VCaP (cell line): Measurements from ENCODE around the gene CDC14A.

ENCODE experiments used
- H3K27ac ChIP-seq: fragments of 450-650 bp; 2 replicates; pipeline ENCODE4 v1.5.1; 2017
- CTCF ChIP-seq: fragments of 450-650 bp; conservative IDR thresholded peaks from 2 replicates; pipeline ENCODE4 v1.5.1; 2017; ENCODE audit warnings: mild to moderate bottlenecking, moderate library complexity

Gene CDC14A

GRCh38 chr1:100309863-100310262 is 42.4 kb upstream of the CDC14A start:
- H3K27ac ChIP-seq: no peak overlapping the region
- no peak for TF ChIP-seq CTCF

GRCh38 chr1:100313382-100313781 is 38.9 kb upstream of the CDC14A start:
- TF ChIP-seq CTCF: no peak
- H3K27ac ChIP-seq: no peak overlapping the region

GRCh38 chr1:100316622-100317021 is 35.7 kb upstream of the CDC14A start:
- TF ChIP-seq CTCF: no peak
- no peak overlapping the region for H3K27ac ChIP-seq

GRCh38 chr1:100320311-100321099 is 31.8 kb upstream of the CDC14A start:
- TF ChIP-seq CTCF: no peak
- no peak overlapping the region for H3K27ac ChIP-seq

- H3K27ac ChIP-seq: no peak overlapping the region
- TF ChIP-seq CTCF: no peak
These were observed 31.2 kb upstream of the CDC14A start for GRCh38 chr1:100321100-100321493.

- peak overlapping the region; percentile 73; the same call in 1 of the 2 replicates for H3K27ac ChIP-seq
- no peak for TF ChIP-seq CTCF
These were observed 30.8 kb upstream of the CDC14A start for GRCh38 chr1:100321506-100321905.

GRCh38 chr1:100322436-100323211 is 29.7 kb upstream of the CDC14A start:
- peak overlapping the region; percentile 73 for H3K27ac ChIP-seq
- TF ChIP-seq CTCF: no peak
